Coronary artery (tissue), 2 donors: Measurements from ENCODE around the gene KANK3.
"Not testable (repeated sequence)": the region's sequence is repeated elsewhere in the genome, so short reads cannot be mapped to it uniquely, and the experiment has no call there.

ENCODE experiments used
- DNase-seq: peaks from one replicate; pipeline ENCODE4 v3.0.0-alpha.2; 2017; ENCODE audit warnings: low spot score
- H3K27ac ChIP-seq, 2 donors: fragments of 200-600 bp; sonication (generic); one replicate each; pipeline ENCODE4 v1.5.1; 2016 to 2019
- H3K4me3 ChIP-seq: fragments of 200-600 bp; sonication (generic); 2 replicates; pipeline ENCODE4 v1.5.1; 2016; ENCODE audit warnings: mild to moderate bottlenecking, moderate library complexity
- CTCF ChIP-seq: fragments of 200-600 bp; sonication (generic); IDR thresholded peaks from one replicate; pipeline ENCODE4 v1.5.1; 2019; ENCODE audit warnings: antibody characterized with exemption

Gene KANK3

GRCh38 chr19:8352134-8352827 lies 9.2 kb upstream of the KANK3 start:
- Histone ChIP-seq H3K27ac (peak overlapping the region; percentile 17 to 78), H3K4me3 (peak overlapping the region; percentile 55)
- no peak for TF ChIP-seq CTCF
- no peak for DNase-seq

GRCh38 chr19:8349629-8350372 lies 6.7 kb upstream of the KANK3 start:
- H3K4me3 ChIP-seq, DNase-seq, H3K27ac ChIP-seq: not testable (repeated sequence)

- Histone ChIP-seq H3K27ac (peak overlapping the region; percentile 14 to 33), H3K4me3 (peak overlapping the region; percentile 76)
- no peak for DNase-seq
- TF ChIP-seq CTCF: no peak
Measured at GRCh38 chr19:8343483-8343844, 402 bp upstream of the KANK3 start.

- H3K27ac ChIP-seq: peak overlapping the region in 1 of 2 donors; percentile 87
- H3K4me3 ChIP-seq: peak overlapping the region; percentile 76
- no peak for DNase-seq
- TF ChIP-seq CTCF: no peak
Measured at GRCh38 chr19:8342316-8342683, 762 bp downstream of the KANK3 start.

- not testable (repeated sequence) for H3K4me3 ChIP-seq, DNase-seq
- H3K27ac ChIP-seq: peak overlapping the region in 1 of 2 donors; percentile 87
Measured at GRCh38 chr19:8341504-8341903, 1.6 kb downstream of the KANK3 start.

- DNase-seq: no peak
- Histone ChIP-seq H3K4me3 (no peak overlapping the region), H3K27ac (peak overlapping the region in 1 of 2 donors; percentile 38)
- no peak for TF ChIP-seq CTCF
Measured at GRCh38 chr19:8340341-8341096, 2.5 kb downstream of the KANK3 start.

- no peak overlapping the region for H3K4me3 ChIP-seq
- TF ChIP-seq CTCF: no peak
- no peak for DNase-seq
- H3K27ac ChIP-seq: no peak overlapping the region
Measured at GRCh38 chr19:8338835-8339234, 4.2 kb downstream of the KANK3 start.
